Keratinocyte (primary cell): ENCODE results near the gene SLC6A1.

ENCODE experiments used
- EZH2 ChIP-seq: IDR thresholded peaks from one replicate; pipeline ENCODE4 v1.6.1; 2012; ENCODE audit warnings: inconsistent platforms, mild to moderate bottlenecking, low read length, moderate library complexity
- TF ChIP-seq, protein P1 (sequence below), 3 experiments: IDR thresholded peaks in 1 of 3; conservative IDR thresholded peaks in 1 of 3; optimal IDR thresholded peaks in 1 of 3; 2 replicates in 2 of 3; 3 replicates in 1 of 3; pipeline versions ENCODE3 to v1.5.1; 2011; ENCODE audit warnings: low read length in 3 of 3, mild to moderate bottlenecking in 3 of 3, moderate library complexity in 2 of 3, control low read depth in 1 of 3, inconsistent platforms in 1 of 3; ENCODE audit not compliant: insufficient read depth in 2 of 3; ENCODE audit errors: extremely low read depth in 1 of 3

DNA sequence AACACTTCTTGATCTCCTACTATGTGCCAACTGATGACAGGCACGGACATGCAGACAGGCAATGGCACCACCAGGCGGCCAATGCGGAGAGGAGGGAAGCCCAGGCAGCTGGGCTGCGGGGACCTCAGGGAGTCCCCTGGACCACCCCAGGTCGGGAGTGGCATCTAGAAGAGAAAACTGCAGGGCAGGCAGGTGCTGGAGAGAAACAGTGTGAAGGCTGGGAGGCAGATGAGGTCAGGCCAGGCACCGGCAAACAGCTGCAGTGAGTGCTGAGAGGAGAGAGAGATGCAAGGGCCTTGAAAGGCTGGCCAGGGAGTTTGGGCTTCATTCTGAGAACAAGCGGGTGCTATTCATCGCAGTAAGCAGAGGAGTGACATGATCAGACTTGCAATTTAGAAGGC, 29.1 kb downstream of the SLC6A1 start:
- TF ChIP-seq, protein P1, sequence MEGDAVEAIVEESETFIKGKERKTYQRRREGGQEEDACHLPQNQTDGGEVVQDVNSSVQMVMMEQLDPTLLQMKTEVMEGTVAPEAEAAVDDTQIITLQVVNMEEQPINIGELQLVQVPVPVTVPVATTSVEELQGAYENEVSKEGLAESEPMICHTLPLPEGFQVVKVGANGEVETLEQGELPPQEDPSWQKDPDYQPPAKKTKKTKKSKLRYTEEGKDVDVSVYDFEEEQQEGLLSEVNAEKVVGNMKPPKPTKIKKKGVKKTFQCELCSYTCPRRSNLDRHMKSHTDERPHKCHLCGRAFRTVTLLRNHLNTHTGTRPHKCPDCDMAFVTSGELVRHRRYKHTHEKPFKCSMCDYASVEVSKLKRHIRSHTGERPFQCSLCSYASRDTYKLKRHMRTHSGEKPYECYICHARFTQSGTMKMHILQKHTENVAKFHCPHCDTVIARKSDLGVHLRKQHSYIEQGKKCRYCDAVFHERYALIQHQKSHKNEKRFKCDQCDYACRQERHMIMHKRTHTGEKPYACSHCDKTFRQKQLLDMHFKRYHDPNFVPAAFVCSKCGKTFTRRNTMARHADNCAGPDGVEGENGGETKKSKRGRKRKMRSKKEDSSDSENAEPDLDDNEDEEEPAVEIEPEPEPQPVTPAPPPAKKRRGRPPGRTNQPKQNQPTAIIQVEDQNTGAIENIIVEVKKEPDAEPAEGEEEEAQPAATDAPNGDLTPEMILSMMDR (optimal IDR thresholded peaks at IDR 0.05 in 1 of 3, IDR thresholded peaks at IDR 0.05 in 1 of 3, conservative IDR thresholded peaks at IDR 0.05 in 1 of 3; ENCODE audit: extremely low read depth in 1 of 3, insufficient read depth in 2 of 3, low read length in 3 of 3) = no peak
- no peak for TF ChIP-seq EZH2
